Hepatocyte (in vitro differentiated cells): Measurements from ENCODE around the gene HNRNPH2.

Experiments
- EZH2 ChIP-seq: fragments of 200-600 bp; sonication (generic); IDR thresholded peaks from 2 replicates; pipeline ENCODE4 v1.6.1; 2016; ENCODE audit warnings: antibody characterized with exemption, mild to moderate bottlenecking, borderline replicate concordance
- EZH2phosphoT487 ChIP-seq: fragments of 200-600 bp; sonication (generic); IDR thresholded peaks from one replicate; pipeline ENCODE4 v1.6.1; 2018; ENCODE audit warnings: antibody characterized with exemption, mild to moderate bottlenecking, low read depth, moderate library complexity; ENCODE audit not compliant: unreplicated experiment, severe bottlenecking
- TF ChIP-seq, protein P1 (sequence below): fragments of 200-600 bp; sonication (generic); IDR thresholded peaks from 2 replicates; pipeline ENCODE4 v1.5.1; 2016; ENCODE audit warnings: antibody characterized with exemption, mild to moderate bottlenecking; ENCODE audit not compliant: poor library complexity

- TF ChIP-seq EZH2 (no peak), EZH2phosphoT487 (no peak)
- TF ChIP-seq, protein P1, sequence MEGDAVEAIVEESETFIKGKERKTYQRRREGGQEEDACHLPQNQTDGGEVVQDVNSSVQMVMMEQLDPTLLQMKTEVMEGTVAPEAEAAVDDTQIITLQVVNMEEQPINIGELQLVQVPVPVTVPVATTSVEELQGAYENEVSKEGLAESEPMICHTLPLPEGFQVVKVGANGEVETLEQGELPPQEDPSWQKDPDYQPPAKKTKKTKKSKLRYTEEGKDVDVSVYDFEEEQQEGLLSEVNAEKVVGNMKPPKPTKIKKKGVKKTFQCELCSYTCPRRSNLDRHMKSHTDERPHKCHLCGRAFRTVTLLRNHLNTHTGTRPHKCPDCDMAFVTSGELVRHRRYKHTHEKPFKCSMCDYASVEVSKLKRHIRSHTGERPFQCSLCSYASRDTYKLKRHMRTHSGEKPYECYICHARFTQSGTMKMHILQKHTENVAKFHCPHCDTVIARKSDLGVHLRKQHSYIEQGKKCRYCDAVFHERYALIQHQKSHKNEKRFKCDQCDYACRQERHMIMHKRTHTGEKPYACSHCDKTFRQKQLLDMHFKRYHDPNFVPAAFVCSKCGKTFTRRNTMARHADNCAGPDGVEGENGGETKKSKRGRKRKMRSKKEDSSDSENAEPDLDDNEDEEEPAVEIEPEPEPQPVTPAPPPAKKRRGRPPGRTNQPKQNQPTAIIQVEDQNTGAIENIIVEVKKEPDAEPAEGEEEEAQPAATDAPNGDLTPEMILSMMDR, result no peak
These were observed 48.1 kb upstream of the HNRNPH2 start for GRCh38 chrX:101359966-101360365.
